Adrenal gland (tissue), 5 donors: ENCODE data around the gene PARD6B.

Experiments
- CTCF ChIP-seq, 6 experiments: fragments of 450-650 bp in 4 of 6; fragments of 200-600 bp in 2 of 6; sonication (generic) in 1 of 6; IDR thresholded peaks; 1 replicate in 5 of 6; 2 replicates in 1 of 6; pipeline versions ENCODE4 v1.5.1 to v1.8.0; 2016 to 2021; ENCODE audit warnings: antibody characterized with exemption in 6 of 6, mild to moderate bottlenecking in 2 of 6, moderate library complexity in 1 of 6
- POLR2A ChIP-seq, 2 donors: fragments of 450-650 bp; IDR thresholded peaks; one replicate each; pipeline ENCODE4 v1.6.1; 2017; ENCODE audit warnings: antibody characterized with exemption in 2 of 2, mild to moderate bottlenecking in 2 of 2, moderate library complexity in 1 of 2
- donor health status: DM: no; HTN: no; CAD: no.

- TF ChIP-seq CTCF (IDR thresholded peaks at IDR 0.05) (no peak), POLR2A (IDR thresholded peaks at IDR 0.05) (no peak)
Measured at GRCh38 chr20:50746138-50746940, 15.0 kb downstream of the PARD6B start.
